Activated CD4-positive, alpha-beta T cell treated with anti-CD3 and anti-CD28 coated beads for 24 hours (primary cell): ENCODE results near the gene PTPN1.
"Not testable (repeated sequence)": the region's sequence is repeated elsewhere in the genome, so short reads cannot be mapped to it uniquely, and the experiment has no call there.

Experiments
- DNase-seq, 2 donors: peaks; one replicate each; pipeline ENCODE4 v3.0.0-alpha.2; 2020; ENCODE audit warnings: low read depth in 2 of 2

PTPN1 gene

GRCh38 chr20:50532221-50532620 is 22.0 kb downstream of the PTPN1 start:
- no peak for DNase-seq

GRCh38 chr20:50533061-50533460 is 22.9 kb downstream of the PTPN1 start:
- DNase-seq: no peak

- no peak for DNase-seq
Observed at GRCh38 chr20:50533464-50533863, 23.3 kb downstream of the PTPN1 start.

- DNase-seq: no peak
Observed at GRCh38 chr20:50534567-50534966, 24.4 kb downstream of the PTPN1 start.

GRCh38 chr20:50535162-50535561 is 25.0 kb downstream of the PTPN1 start:
- no peak for DNase-seq

GRCh38 chr20:50536333-50536732 is 26.1 kb downstream of the PTPN1 start:
- no peak for DNase-seq

GRCh38 chr20:50537546-50538201 is 27.5 kb downstream of the PTPN1 start:
- DNase-seq: no peak

GRCh38 chr20:50538276-50538675 is 28.1 kb downstream of the PTPN1 start:
- DNase-seq: no peak

GRCh38 chr20:50539798-50540197 is 29.6 kb downstream of the PTPN1 start:
- not testable (repeated sequence) for DNase-seq

- no peak for DNase-seq
Observed at GRCh38 chr20:50540620-50541605, 30.7 kb downstream of the PTPN1 start.

- no peak for DNase-seq
Observed at GRCh38 chr20:50541606-50542041, 31.4 kb downstream of the PTPN1 start.

GRCh38 chr20:50543326-50543725 is 33.1 kb downstream of the PTPN1 start:
- no peak for DNase-seq

GRCh38 chr20:50545126-50545525 is 34.9 kb downstream of the PTPN1 start:
- no peak for DNase-seq

GRCh38 chr20:50546729-50547314 is 36.6 kb downstream of the PTPN1 start:
- no peak for DNase-seq

- DNase-seq: no peak
Observed at GRCh38 chr20:50547964-50548363, 37.8 kb downstream of the PTPN1 start.

GRCh38 chr20:50548396-50548795 is 38.2 kb downstream of the PTPN1 start:
- no peak for DNase-seq

- no peak for DNase-seq
Observed at GRCh38 chr20:50550531-50550930, 40.3 kb downstream of the PTPN1 start.

- no peak for DNase-seq
Observed at GRCh38 chr20:50551288-50551687, 41.1 kb downstream of the PTPN1 start.

GRCh38 chr20:50552979-50553378 is 42.8 kb downstream of the PTPN1 start:
- no peak for DNase-seq

GRCh38 chr20:50554694-50555579 is 44.8 kb downstream of the PTPN1 start:
- no peak for DNase-seq

GRCh38 chr20:50555662-50556061 is 45.5 kb downstream of the PTPN1 start:
- DNase-seq: no peak
